ENCODE results near the gene SYT9. TPM values are rescaled to one million over a fixed set of nuclear protein-coding genes. Genes with fewer than 3 reads are reported as not detected.

The SYT9 gene
- total and polyA plus RNA-seq, 2 of the 8 experiments (the other 6 are each of a cell fraction or from before 2014, with no cell fraction given): 1.5 to 2.9 TPM

DNA sequence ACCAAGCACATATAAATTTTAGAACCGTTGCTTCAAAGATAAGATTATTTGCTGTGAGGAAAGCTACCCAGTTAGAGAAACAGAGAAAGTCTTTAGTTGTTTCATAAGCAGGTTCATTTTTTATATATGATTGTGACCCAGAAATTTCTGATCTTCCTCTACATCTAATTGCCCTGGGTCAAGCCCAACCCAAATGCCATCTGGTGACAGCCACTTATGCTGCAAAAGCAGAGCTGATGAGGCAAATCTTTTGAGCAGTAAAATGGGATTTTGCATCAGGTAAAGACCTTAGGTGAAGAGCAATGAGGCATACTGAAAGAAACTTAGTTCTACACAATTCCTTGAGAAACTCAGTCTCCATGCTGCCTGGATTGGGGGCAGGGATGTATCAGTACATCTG, 28.0 kb downstream of the SYT9 start (continued):
- TF ChIP-seq TAF1 (IDR thresholded peaks at IDR 0.05; ENCODE audit: low read depth, low read length): no peak

Measured in H1 (cell line).